ENCODE measurements around the gene TNN.
"Not testable (repeated sequence)": the region's sequence is repeated elsewhere in the genome, so short reads cannot be mapped to it uniquely, and the experiment has no call there.

TNN gene, protein sequence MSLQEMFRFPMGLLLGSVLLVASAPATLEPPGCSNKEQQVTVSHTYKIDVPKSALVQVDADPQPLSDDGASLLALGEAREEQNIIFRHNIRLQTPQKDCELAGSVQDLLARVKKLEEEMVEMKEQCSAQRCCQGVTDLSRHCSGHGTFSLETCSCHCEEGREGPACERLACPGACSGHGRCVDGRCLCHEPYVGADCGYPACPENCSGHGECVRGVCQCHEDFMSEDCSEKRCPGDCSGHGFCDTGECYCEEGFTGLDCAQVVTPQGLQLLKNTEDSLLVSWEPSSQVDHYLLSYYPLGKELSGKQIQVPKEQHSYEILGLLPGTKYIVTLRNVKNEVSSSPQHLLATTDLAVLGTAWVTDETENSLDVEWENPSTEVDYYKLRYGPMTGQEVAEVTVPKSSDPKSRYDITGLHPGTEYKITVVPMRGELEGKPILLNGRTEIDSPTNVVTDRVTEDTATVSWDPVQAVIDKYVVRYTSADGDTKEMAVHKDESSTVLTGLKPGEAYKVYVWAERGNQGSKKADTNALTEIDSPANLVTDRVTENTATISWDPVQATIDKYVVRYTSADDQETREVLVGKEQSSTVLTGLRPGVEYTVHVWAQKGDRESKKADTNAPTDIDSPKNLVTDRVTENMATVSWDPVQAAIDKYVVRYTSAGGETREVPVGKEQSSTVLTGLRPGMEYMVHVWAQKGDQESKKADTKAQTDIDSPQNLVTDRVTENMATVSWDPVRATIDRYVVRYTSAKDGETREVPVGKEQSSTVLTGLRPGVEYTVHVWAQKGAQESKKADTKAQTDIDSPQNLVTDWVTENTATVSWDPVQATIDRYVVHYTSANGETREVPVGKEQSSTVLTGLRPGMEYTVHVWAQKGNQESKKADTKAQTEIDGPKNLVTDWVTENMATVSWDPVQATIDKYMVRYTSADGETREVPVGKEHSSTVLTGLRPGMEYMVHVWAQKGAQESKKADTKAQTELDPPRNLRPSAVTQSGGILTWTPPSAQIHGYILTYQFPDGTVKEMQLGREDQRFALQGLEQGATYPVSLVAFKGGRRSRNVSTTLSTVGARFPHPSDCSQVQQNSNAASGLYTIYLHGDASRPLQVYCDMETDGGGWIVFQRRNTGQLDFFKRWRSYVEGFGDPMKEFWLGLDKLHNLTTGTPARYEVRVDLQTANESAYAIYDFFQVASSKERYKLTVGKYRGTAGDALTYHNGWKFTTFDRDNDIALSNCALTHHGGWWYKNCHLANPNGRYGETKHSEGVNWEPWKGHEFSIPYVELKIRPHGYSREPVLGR (N-terminal part only)

DNA sequence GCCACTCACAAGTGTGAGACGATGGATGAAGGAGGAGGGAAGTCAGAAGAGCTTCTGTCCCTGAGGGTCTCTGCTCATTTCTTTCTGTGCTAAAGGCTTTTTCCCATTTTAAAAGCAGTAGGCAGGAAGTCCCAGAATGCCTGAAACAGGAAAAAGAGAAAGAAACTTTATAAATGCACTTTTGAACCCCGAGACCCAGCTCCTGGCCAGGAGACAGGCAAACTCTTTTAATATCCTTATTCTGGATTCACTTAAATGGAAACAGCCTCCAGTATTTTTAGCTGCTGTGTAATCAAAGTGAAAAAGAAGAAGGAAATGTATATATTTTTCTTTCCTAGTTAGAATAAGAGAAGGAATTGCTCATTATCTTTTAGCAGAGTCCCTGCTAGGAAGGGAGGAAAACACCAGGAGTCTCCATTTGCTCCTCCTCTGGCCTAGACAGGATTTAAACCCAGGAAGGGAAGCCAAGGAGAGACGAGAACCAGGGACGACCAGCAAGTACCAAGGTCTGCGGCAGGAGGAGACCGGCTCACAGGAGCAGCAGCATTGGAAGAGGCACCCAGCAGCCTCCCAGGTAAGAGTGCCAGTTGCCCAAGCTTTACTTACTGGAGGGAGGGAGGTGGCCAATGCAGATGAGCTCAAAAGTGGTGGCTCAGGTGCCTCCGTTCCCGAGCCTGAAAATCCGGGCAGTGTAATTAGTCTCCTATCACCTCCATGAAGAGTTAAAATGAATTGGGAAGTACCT, at the start of gene TNN:
TSS of gene TNN (plus strand) at position 472 of the 745 bp plus-strand sequence. CDS start 9,586 bp downstream, outside the sequence.
- DNase-seq (ENCODE audit: low spot score) = no peak

DNA sequence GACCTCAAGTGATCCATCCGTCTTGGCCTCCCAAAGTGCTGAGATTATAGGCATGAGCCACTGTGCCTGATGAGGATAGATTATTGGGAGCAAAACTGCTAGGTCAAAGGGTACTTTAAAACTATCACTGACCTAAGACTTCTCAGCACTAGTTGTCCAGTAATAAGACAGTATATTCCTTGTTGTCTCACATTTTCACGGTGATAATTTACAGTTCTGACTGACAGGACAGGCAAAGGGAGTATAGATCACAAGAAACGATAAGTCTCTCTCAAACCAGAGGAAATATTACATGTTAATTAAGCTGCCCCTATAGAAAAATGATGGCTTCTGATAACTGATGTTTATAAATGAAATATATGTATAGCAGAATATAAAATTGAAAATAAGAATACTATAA, 48.1 kb upstream of the TNN start:
- no peak for DNase-seq (ENCODE audit: low spot score)

DNA sequence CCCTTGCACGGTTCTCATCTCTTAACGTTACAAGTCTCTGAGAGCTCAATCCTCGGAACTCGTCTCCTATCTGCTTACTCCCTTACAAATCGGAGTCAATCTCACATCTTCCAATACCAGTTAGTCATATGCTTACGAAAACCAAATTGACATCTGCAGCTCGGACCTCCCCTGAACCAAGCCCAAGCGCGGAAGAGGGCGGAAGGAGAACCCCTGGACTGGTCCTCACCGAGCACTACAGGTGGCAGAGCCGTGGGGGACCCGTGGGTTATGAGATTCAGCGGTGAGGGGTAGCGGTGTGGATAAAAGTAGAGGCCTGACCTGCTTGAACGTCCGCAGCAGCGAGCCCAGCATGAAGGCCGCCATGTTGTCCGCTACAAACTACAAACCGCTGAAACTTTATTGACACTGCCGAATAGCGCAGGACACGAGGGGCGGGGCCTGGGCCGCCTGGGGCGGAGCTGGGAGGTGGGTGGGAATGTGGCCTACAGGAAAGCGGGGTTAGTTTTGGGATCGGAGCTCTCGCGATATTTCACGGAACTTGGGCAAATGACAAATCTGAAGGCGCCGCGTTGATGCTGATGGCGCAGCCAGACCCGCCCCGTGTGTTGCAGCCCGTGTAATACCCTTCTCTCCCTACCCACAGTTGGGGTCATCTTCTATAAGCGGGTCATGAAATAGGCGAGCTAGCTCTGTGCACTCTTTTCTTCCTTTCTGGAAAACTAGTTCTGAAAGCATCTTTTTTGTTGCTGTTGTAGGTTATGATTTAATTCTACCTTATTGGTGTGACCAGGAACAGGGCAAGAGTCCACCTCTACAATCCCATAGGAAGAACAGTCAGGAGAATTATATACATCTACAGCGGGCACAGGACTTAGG, 44.4 kb upstream of the TNN start, which contains the start of gene MRPS14:
TSS of gene MRPS14 (minus strand) at position 383 of the 879 bp plus-strand sequence. CDS start at position 366, 17 bp downstream.
- DNase-seq (ENCODE audit: low spot score) = peak; percentile 97

DNA sequence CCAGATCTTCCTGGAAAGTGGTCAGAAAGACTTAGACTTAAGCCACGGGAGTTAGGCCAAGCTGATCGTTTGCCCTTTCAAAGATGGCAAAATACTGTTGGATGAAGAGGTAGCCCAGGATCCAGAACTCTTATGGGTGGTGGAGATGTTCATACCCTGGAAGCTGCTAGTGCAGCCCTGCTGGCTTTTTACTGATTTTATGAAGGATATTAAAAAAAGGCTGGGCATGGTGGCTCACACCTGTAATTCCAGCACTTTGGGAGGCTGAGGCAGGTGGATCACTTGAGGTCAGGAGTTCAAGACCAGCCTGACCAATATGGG, 43.8 kb upstream of the TNN start:
- not testable (repeated sequence) for DNase-seq (ENCODE audit: low spot score)

DNA sequence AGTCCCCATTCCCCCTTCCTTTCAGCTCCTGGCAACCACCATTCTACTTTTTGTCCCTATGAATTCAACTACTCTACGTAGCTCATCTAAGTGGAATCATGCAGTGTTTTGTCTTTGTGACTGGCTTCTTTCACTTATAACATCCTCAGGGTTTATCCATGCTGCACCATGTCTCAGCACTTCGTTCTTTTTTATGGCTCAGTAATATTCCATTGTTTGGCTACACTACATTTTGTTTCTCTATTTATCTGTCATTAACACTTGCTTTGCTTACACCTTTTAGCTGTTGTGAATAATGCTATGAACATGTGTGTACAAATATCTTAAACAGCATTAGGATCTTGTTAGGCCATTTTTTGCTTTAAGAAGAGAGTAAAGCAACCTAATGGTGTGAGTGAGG, 42.9 kb upstream of the TNN start:
- DNase-seq (ENCODE audit: low spot score) = no peak

DNA sequence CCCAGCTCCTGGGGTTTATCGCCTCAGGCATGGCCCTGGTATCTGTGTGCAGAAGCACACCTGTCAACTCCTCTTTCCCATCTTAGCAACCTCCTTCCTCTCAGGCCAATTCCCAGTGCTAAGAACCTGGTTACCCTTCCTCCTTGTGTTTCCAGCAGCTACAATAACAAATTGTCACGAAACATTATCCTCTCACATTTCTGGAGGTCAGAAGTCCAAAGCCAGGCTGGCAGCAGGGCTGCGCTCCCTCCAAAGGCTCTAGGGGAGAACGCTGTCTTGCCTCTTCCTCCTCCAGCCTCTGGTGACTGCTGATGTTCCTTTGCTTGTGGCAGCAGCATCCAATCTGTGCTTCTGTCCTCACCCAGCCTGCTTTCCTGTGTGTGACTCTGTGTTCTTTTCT, 33.7 kb upstream of the TNN start:
- no peak for DNase-seq (ENCODE audit: low spot score)

DNA sequence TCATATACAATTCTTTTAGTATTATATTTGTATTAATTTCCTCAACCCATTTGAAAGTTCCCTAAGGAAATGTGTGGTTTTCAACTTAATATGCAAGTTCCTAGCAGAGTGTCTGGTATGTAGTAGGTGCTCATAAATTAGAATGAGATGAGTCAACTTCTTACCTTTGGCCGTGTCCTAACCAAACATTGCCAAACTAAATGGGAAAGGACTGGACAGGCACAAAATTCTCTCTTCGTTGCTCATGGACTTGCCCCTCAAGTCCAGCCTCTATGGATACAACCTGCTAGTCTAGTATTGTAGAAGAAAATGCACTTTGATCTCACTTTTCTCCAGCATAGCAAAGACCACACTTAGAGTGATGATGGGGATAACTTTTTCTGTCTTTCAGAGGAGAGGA, 32.9 kb upstream of the TNN start:
- DNase-seq (ENCODE audit: low spot score) = no peak

DNA sequence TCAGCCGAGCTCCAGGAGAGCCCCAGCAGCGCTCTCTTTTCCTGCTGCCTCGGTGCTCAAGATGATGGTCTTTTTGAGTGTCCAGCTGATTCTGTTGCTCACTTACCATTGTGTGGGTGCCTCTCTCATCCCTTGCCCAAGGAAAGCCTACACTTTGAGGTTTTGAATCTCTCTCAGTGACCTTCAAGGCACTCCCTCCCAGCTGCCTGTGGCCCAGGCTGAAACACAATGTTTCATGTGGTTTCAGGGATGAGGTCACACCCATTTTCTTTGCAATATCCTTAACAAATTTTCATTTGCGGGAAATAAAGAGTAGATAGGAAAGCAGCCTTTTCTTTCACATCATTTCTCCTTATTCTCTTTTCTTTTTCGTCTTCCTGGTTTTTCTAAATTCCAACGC, 31.8 kb upstream of the TNN start:
- DNase-seq (ENCODE audit: low spot score) = no peak

DNA sequence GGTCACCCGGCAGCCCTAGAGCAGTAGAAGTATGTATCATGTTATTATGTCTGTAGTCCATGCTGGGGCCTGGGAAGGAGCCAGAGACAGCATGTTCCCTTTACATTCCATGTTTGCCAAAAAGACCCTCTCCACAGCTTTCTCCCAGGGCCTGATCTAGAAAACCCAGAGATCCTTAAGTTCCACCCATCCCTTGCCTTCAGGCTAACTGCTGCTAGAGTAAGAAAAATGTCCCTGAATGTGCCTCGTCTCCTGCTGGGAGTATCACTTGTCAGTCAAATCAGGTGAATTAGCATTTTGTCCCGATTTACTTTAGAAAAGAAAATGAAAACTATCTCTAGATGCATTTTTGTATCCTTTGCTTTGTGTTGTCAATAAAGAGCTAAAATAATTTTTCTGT, 31.2 kb upstream of the TNN start:
- DNase-seq (ENCODE audit: low spot score) = no peak

DNA sequence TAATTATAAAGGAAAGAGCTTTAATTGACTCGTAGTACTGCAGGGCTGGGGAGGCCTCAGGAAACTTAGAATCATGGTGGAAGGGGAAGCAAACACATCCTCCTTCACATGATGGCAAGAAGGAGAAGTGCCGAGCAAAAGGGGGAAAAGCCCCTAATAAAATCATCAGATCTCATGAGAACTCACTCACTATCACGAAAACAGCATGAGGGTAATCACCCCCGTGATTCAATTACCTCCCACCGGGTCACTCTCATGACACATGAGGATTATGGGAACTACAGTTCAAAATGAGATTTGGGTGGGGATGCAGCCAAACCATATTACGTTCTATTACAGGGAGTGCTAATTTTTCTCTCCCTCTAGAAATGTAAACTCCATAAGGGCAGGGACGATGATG, 30.2 kb upstream of the TNN start:
- no peak for DNase-seq (ENCODE audit: low spot score)

DNA sequence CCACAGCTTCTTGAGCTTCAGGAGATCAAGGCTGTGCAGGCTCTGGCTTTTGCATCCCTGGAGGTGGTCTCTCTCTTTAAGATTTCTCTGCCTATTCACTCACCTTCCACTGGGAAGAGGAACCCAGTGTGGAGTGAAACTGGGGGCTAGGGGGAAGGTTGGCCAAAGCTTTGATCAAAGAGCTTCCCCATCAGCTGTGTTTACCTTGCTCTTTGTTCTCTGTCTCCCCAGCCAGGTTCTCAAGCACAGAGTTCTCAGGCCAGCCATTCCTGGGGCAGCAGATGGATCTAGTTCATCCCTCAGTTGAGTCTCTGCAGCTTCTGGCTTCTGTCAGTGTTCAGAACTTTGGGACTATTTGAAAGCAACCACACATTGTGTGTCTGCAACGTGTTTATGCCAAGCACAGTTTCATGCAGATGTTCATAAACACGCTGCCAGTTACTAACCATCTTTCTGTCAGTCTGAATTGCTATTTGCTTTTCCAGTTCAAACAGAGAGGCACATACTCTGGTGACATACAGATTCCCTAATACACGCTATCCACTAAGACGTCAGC, 27.2 kb upstream of the TNN start:
- no peak for DNase-seq (ENCODE audit: low spot score)

DNA sequence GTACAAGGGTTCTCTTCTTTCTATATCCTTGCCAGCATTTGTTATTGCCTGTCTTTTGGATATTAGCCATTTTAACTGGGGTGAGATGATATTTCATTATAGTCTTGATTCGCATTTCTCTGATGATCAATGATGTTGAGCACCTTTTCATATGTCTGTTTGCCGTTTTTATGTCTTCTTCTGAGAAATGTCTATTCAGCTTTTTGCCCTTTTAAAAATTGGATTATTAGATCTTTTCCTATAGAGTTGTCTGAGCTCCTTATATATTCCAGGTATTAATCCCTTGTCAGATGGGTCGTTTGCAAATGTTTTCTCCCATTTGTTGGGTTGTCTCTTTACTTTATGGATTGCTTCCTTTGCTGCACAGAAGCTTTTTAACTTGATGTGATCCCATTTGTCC, 25.0 kb upstream of the TNN start:
- no peak for DNase-seq (ENCODE audit: low spot score)

DNA sequence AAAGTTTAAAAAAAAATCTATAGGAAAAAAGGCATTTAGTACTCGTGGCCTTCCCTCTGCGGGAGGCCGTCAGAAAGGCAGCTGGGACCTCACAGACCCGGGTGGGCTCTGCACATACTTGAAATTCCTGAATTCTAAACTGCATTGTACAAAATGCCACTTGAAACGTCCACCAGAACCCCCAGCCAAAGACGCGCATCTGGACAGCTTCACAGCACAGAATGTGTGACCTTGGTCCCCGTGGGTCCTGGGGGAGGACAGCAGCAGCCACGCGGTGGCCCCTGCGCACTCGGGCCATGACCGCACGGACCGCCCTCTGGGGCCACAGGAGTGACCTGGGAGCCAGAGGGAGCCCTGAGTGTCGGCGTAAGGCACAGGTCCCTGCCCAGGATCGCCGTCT, 23.8 kb upstream of the TNN start:
- DNase-seq (ENCODE audit: low spot score) = no peak

DNA sequence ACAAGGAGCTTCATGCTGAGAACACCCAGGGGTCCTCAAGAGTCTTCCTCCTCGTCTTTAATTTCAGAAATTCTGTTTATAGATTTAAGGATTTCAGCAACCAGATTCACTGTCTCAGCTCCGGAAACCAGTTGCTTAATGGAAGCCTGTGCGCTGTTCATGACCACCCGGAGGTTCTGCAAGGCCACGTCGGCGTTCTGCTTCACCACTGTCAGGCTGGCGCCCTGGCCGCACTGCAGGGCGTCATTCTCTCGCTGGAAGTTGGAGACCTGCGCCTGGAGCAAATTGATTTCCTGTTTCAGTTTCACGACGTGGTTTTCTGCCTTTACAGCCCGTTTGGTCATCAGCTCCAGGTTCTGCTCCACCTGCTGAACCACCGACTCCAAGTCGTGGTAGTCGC, 23.0 kb upstream of the TNN start:
- not testable (repeated sequence) for DNase-seq (ENCODE audit: low spot score)

DNA sequence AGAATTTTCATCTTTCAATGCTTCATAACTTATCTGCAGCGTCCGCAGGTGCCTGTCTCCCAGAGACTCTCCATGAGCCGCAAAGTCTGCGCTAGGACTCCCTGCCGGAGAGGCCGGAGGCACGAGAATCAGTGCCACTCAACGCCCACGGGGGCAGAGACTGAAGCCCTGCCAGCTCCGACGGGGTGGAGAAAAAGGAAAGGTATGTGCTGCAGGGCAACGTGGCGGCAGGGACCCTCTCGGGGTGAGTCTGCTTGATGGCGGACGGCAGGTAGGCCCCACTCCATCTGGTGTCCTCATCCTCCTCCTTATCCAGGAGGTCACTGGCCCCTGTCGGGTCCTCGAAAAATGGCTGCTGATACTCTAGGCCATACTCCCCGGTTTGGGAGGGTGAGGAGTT, 22.5 kb upstream of the TNN start:
- no peak for DNase-seq (ENCODE audit: low spot score)

DNA sequence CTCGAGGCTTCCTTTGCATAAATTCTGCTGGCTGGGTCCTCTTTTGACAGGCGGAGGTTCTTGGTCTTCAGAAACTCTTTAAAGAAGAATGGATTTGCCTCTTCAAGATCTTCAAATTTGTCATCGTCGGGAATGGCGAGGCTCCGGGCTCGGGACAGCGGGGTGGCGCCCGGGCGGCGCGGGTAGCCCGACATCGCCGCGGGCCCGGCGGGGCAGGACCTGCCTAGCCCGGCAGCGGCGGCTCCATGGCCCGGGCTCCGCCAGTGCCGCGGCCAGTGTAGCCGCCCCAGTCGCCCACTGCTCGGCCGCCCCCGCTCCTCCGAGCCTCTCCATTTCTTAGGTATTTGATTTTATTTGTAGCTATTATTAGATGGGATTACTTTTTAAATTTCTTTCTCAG, 22.1 kb upstream of the TNN start:
- DNase-seq (ENCODE audit: low spot score) = no peak

DNA sequence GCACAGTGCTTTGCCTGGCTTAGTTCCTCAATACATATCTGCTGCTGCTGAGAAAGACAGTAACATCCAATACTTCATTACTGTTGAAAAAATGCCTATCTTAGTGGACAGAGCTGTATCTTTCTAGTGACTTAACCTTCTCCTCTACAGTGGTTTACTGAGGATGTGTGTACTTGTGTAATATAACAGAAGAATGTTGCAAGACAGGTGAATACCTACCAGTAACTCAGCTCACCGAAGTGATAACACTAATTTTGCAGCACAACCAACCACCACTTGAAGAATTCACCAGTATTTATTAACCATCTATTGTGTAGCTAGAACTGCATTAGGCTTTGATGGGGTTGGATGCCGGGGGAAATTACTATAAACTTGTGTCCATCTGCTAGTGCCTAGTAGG, 16.6 kb upstream of the TNN start:
- DNase-seq (ENCODE audit: low spot score) = no peak

DNA sequence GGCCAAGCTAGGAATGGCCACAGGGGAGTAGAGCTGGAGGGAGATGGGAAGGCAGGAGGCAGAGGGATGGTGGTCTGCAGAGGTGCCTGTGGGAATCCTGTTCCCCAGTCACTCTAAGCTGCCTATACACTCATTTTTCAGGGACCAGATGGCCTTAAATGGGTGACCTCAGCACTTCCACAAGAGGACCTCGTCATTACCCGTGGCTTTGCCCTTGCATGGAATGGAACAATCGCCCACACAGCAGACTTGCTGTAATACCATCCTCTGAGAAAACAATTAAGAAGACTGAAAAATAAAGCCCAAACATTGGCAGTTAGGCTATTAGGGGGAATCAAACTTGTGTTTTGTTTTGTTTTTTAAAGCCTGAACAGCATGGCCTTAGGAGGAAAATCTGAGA, 12.9 kb upstream of the TNN start:
- no peak for DNase-seq (ENCODE audit: low spot score)

DNA sequence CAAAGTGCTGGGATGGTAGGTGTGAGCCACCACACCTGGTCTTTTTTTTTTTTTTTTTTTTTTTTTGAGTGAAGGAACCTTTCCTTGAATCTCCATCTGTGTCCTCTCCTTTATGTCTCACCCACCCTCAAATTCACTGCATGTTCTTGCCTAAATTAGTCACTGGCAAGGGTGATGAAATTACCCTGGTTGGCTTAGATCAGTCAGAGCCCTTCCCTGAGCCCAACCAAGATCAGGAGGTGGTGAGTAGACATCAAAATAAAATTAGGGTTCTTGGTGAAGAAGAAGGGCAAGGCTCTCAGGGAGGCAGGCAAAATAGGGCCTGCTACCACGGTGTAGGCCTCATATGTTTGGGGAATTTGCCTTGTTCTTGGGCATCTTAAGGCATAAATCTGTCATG, 5.3 kb upstream of the TNN start:
- DNase-seq (ENCODE audit: low spot score) = no peak

DNA sequence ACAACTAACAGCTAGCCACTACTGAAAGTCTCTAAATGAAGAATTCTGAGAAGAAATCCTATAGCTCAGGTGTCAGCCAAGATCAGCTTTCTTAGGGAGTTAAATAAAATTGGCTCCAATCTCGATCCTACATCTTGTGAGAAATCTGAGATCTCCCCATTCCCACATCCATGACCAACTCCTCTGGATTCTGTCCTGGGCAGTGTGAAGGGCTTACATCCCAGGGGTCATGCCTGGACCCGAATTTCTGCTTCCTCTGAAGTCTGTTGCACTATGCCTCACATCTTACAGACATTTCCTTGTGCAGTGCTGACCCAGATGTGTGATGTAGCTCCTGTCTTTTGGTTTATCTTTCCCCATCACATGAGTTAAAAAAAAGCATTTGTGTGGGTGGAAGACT, 4.8 kb upstream of the TNN start:
- DNase-seq (ENCODE audit: low spot score) = no peak
